MV-4-11 (cell line): ENCODE data around the gene SMIM38.
"Not testable (repeated sequence)": the region's sequence is repeated elsewhere in the genome, so short reads cannot be mapped to it uniquely, and the experiment has no call there.

ENCODE experiments used
- DNase-seq: peaks from one replicate; lab custom pipeline; 2025; lab: John Stamatoyannopoulos, UW

SMIM38 gene

DNA sequence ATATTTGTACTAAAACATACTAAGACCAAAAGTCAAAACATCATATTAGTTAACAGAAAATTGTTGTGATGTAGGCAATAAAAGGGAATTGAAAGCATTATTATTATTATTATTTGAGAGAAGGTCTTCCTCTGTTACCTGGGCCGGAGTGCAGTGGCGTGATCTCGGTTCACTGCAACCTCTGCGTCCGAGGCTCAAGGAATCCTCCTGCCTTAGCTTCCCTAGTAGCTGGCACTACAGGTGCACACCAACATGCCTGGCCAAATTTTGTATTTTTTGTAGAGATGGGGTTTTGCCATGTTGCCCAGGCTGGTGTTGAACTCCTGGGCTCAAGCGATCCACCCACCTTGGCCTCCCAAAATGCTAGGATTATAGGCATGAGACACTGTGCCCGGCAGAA lies 15.6 kb upstream of the SMIM38 start:
- not testable (repeated sequence) for DNase-seq

DNA sequence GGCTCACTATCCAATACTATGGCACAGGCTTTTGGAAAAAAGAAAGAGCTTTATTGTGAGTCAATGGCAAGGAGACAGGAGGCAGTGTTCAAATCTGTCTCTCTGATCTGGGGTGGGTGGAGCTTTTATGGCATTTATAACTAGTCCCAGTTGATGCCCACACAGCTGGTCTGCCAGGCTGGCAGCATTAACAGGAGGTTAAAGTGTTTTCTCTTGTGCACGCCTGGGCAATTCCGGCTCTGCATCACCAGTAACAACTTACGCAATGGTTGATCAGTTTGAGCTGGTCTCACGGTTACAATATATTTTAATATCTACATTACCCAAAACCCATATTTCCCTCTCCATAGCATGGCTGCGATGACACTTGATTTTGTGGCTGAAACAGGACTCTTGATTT lies 15.1 kb upstream of the SMIM38 start:
- DNase-seq: no peak

DNA sequence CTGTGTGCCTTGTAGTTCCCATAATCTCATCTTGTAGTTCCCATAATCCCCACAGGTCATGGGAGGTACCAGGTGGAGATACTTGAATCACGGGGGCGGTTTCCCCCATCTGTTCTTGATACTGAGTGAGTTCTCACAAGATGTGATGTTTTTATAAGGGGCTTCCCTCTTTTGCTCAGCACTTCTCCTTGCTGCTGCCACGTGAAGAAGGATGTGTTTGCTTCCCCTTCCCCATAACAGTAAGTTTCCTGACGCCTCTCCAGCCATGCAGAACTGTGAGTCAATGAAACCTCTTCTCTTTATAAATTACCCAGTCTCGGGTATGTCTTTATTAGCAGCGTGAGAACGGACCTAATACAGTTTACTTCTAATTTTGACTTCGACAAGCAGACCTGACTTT lies 14.0 kb upstream of the SMIM38 start:
- DNase-seq: peak; percentile 35

DNA sequence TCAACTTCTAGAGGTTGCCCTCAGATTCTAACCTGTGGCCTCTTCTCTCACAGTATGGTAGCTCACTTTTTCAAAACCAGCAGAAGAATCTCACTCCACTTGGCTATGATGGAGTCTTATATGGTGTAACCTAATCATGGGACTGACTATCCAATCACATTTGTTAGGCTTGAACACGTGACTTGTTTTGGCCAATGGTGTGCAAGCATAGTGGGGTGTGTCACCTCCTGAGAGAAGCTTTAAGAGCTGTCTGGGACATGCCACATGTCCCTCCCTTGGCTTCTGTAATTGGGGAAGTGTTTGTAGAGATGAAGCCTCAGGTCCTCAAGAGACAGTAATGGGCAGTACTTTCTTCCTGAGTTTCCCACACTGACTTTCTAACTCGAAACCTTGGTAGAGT lies 12.8 kb upstream of the SMIM38 start:
- peak; percentile 42 for DNase-seq

GRCh38 chr11:69144316-69145049 lies 11.3 kb upstream of the SMIM38 start:
- DNase-seq: no peak

GRCh38 chr11:69145050-69145380 lies 10.7 kb upstream of the SMIM38 start:
- DNase-seq: no peak

GRCh38 chr11:69148377-69148762 lies 7.4 kb upstream of the SMIM38 start:
- no peak for DNase-seq

DNA sequence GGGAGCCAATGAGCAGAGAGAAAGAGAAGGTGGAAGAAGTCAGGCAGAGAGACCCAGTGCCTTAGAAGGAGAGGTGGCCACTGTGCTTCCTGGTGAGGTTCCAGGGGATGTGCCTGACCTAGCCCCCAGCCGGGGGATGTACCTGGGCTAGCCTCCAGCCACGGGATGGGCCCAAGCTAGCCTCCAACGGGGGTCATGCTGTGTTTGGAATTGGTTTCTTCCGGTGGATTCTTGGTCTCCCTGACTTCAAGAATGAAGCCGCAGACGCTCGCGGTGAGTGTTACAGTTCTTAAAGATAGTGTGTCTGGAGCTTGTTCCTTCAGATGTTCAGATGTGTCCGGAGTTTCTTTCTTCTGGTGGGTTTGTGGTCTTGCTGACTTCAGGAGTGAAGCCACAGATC lies 6.9 kb upstream of the SMIM38 start:
- no peak for DNase-seq

DNA sequence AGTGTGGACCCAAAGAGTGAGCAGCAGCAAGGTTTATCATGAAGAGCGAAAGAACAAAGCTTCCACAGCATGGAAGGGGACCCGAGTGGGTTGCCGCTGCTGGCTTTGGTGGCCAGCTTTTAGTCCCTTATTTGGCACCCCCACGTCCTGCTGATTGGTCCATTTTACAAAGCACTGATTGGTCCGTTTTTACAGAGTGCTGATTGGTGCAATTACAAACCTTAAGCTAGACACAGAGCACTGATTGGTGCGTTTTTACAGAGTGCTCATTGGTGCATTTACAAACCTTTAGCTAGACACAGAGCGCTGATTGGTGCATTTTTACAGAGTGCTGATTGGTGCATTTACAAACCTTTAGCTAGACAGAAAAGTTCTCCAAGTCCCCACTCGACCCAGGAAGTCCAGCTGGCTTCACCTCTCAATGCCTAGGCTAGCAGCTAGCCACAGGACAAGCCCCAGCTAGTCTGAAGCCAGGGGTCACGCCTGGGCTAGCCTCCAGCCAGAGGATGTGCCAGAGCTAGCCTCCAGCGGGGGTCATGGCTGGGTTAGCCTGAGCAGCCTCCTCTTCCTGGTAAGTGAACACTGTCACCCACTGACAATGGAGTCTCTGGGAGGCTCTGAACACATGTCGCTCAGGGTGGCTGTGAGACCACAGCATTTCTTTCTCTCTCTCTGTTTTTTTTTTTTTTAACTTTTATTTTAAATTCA lies 6.2 kb upstream of the SMIM38 start:
- DNase-seq: not testable (repeated sequence)

GRCh38 chr11:69150175-69150574 lies 5.6 kb upstream of the SMIM38 start:
- no peak for DNase-seq

DNA sequence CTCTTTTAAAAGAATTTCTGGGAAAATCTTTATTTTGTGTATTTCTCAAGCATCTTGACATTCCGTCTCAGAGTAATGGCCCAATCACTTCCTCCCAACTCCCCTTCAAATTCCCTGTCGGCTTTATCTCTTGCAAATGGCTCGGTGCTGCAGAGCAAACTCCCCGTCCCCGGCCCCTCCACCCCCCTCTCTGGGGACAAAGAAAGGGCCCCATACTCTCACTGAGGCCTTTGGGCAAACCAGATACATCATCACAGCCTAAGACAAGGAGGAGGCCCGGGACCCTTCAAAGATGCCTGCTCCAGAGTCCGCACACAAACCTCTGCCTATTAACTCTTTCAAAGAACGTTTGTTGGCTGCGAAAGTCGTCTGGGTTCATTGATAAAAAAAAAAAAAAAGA lies 3.9 kb upstream of the SMIM38 start:
- DNase-seq: no peak

- DNase-seq: no peak
Measured at GRCh38 chr11:69152733-69153421, 2.9 kb upstream of the SMIM38 start.

DNA sequence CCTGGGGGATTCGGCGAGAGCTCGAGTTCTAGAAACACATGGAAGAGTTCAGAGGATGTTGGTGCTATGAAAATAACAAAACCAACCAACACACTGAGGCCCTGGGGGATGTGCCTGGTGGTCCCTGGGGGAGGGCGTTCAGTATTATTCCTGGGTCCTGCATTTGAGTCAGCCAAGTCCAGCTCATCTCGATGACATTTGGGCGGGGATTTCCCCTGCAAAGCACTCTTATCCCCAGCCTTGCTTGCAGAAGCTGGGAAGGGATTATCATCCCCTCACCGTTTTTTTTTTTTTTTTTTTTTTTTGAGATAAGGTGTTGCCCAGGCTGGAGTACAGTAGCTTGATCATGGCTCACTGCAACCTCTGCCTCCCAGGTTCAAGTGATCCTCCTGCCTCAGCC lies 2.1 kb upstream of the SMIM38 start:
- DNase-seq: no peak

DNA sequence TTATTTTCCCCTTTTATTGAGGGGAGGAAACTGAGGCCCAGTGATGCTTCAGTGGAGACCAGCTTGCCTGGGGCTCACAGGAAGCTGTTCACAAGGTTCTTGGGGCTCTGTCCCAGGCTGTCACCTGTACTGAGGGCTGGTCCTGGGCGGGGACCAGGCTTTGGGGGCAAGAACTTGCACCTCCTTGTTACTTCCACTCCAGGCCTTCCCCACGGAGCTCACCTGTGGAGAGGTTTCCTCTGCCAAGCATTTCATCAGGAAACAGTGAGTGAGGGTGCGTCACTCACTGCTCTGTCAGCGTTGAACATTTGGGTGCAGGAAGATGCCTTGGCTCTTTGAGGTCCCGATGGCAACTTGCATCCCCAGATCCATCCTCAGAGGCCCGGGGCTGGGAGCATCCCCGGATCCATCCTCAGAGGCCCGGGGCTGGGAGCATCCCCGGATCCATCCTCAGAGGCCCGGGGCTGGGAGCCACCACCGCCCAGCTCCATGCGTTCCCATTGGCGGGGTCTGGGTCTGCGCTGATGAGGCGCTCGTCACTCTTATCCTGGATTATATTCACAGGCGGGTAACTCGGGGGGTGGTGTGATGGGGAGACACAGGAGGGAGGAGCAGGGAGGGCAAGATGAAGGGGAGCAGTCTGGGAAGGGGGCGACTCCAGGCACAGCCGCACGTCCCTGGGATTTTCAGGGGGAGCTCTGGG lies 1.4 kb upstream of the SMIM38 start:
- no peak for DNase-seq

DNA sequence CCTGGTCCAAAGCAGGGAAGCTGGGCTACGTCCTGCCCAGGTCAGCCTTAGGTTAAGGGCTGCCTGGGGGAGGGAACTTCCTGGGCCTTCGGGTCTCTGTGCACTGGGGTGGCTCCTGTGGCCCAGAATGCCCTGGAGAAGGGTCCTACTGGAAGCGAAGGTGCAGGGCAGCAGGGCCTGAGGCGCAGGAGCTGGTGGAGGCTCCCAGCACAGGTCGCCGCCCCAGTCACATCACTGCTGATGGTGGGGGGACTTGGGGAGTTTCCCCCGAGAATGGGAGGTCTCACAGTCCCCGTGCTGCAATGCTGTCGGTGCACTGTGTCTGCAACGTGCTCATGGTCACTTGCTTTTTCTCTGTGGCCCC lies 815 bp upstream of the SMIM38 start:
- no peak for DNase-seq

DNA sequence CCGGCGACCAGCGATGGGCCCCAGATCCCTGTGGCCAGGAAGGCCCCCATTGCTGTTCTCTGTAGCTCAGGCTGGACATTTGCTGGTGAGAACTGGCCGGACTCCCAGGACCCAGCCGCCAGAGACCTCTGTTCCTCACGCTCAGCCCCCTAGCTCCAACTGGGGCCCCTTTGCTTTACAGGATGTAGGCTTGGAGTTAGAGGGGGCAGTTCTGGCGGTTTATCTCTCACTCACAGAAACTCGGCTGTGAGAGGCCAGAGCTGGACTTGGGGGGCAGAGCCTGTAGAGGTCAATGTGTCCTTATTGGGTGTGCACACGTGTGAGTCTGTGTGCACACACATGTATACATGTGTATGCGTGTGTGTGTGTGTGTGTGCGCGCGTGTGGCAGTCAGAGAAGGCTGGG lies 502 bp downstream of the SMIM38 start:
- DNase-seq: no peak

- peak; percentile 27 for DNase-seq
Measured at GRCh38 chr11:69156673-69157155, 979 bp downstream of the SMIM38 start.

GRCh38 chr11:69157156-69157821 lies 1.6 kb downstream of the SMIM38 start:
- no peak for DNase-seq

DNA sequence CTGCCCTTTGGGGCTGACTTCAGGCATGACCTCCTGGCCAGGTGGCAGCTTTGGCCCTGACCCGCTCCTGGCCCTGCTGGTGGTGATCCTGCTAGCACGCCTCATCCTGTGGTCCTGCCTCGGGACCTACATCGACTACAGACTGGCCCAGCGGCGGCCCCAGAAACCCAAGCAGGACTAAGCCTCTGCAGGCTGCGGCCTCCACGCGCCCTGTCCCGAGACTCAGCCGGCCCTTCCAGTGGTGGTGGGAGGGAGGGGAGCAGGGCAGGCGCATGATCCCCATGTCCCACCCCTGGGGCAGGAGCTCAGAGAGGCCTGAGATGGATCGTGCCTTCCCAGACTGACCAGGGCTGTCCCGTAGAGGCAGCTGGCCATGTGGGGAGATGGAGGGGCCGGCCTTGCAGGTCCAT lies 2.1 kb downstream of the SMIM38 start:
- no peak for DNase-seq

GRCh38 chr11:69158301-69159149 lies 2.8 kb downstream of the SMIM38 start:
- DNase-seq: no peak
